ENCODE results near the gene TPSG1.
"Not testable (repeated sequence)": the region's sequence is repeated elsewhere in the genome, so short reads cannot be mapped to it uniquely, and the experiment has no call there.

Gene TPSG1

GRCh38 chr16:1194665-1195392 is 30.2 kb downstream of the TPSG1 start:
- DNase-seq (ENCODE audit: low read depth) = peak; percentile 4

DNA sequence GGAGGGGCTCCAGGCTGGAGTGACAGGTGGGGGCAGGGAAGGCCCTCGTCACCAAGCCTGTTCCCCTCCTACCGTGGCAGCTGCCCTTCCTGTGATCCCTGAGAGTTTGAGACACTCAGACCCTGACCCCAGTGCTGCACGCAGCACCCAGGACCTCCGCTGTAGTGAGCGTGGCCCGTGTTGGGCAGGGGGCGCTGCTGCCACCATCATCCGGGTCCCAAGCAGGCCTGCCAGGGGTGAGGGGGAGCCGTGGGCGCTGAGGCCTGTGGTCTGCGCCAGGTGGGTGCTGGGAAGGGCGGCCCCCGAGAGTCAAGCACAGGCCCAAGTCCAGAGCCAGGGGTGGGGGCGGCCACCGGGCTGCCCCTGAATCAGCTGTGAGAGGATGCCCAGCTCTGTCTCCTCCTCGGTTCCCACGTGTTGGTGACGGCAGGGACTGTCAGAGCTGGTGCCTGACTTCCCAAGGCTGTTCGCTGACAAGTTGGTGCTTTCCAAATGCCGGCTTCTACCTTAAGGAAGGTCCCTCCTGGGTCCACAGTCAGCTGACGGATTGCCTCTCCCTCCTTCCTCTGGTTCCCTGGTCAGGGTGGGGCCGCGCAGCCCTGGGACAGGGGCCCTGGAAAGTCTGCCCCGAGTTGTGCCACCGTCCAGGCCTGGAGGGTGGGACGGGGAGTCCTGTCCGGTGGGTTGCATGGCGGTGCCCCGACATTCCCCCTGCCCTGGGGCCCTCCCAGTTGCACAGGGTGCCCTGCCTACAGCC is 31.1 kb downstream of the TPSG1 start:
- no peak for DNase-seq (ENCODE audit: low read depth)

DNA sequence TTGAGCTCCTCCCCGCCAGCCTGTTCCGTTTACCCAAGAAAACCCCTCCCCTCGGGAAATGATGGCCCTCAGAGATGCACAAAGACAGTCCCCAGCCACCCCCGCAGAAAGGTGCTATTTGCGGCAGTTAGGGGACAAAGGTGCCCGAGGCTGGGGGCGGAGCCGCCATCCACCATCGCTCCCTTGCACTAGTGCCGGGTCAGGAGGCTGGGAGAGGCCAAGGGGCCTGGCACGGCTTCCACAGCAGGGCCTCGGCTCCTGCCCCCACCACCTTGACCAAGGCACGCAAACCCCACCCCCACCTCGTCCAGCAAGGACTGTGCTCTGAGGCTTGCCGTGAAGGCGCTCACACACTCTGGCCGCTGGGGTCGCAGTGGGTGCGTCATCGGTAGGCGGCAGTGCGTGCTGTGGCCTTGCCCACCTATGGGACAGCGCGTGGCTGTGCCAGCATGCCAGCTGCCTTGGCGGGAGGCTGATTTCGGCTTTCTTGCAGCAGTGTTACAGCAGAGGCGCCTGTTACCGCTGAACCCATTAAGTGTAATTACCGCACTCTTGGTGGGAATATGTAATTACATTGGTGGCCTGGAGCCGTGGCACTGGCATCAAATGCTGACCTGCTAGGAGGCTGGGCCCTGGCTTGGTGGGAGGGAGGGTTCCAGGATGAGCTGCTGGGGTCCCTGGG is 31.8 kb downstream of the TPSG1 start:
- DNase-seq (ENCODE audit: low read depth) = no peak

DNA sequence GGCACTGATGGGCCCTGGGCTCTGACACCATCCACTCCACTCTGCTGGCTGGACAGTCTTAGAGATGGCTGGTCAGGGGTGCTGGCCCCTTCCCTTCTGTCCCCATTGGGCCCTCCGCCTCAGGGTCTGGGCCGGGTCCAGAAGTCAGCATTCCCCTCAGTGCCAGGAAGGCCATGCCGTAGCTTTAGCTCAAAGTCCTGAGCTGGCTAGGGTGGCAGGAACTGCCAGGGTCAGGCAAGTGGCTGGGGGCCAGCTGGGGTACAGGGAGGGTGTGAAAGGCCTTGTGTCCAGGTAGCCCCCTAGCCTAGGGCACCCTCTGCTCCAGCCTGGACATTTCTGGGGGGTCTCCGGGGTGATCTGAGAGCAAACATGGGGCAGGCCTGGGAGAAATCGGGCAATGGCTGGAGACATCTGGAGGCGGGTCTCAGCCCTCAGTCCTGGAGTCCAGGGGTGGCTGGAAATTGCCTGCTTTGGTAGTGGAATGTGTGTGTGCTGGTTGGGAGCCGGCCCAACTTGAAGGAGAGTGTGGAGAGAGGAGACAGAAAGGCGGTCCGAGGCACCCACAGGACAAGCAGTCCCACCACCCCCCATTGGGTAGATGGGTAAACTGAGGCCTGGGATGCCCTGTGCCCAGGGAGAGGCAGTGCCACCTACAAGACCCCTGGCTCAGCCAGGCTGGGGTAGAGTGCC is 32.5 kb downstream of the TPSG1 start:
- no peak for DNase-seq (ENCODE audit: low read depth)

DNA sequence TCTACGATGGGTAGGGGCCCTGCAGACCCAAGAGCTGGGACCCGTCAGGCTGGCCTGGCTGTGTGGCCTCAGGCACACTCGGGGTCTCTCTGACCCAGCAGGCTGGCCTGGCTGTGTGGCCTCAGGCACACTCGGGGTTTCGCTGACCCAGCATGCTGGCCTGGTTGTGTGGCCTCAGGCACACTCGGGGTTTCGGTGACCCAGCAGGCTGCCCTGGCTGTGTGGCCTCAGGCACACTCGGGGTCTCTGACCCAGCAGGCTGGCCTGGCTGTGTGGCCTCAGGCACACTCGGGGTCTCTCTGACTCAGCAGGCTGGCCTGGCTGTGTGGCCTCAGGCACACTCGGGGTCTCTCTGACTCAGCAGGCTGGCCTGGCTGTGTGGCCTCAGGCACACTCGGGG is 34.3 kb downstream of the TPSG1 start:
- DNase-seq (ENCODE audit: low read depth) = not testable (repeated sequence)

GRCh38 chr16:1189455-1189854 is 35.6 kb downstream of the TPSG1 start:
- DNase-seq (ENCODE audit: low read depth) = no peak

GRCh38 chr16:1188432-1189189 is 36.5 kb downstream of the TPSG1 start:
- DNase-seq (ENCODE audit: low read depth) = peak; percentile 8

- DNase-seq (ENCODE audit: low read depth) = not testable (repeated sequence)
Measured at GRCh38 chr16:1185460-1186207, 39.4 kb downstream of the TPSG1 start.

DNA sequence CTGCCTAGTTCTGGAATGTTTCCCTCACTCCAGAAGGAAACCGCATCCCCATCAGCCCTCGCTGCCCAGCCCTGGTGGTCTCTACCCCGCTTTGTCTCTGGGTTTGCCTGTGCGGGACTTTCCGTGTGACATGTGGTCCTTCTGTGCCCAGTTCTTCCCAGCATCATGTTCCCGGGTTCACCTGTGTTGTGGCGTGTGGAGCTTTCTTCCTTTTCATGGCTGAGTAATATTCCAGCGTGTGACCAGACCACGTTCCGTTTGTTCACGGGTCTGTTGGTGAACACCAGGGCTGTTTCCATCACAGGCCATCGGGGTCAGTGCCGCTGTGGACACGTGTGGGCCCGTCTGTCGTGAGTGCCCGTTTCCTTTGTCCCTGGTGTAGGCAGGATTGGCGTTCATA is 40.1 kb downstream of the TPSG1 start:
- DNase-seq (ENCODE audit: low read depth) = no peak

- no peak for DNase-seq (ENCODE audit: low read depth)
Measured at GRCh38 chr16:1184156-1184868, 40.8 kb downstream of the TPSG1 start.

DNA sequence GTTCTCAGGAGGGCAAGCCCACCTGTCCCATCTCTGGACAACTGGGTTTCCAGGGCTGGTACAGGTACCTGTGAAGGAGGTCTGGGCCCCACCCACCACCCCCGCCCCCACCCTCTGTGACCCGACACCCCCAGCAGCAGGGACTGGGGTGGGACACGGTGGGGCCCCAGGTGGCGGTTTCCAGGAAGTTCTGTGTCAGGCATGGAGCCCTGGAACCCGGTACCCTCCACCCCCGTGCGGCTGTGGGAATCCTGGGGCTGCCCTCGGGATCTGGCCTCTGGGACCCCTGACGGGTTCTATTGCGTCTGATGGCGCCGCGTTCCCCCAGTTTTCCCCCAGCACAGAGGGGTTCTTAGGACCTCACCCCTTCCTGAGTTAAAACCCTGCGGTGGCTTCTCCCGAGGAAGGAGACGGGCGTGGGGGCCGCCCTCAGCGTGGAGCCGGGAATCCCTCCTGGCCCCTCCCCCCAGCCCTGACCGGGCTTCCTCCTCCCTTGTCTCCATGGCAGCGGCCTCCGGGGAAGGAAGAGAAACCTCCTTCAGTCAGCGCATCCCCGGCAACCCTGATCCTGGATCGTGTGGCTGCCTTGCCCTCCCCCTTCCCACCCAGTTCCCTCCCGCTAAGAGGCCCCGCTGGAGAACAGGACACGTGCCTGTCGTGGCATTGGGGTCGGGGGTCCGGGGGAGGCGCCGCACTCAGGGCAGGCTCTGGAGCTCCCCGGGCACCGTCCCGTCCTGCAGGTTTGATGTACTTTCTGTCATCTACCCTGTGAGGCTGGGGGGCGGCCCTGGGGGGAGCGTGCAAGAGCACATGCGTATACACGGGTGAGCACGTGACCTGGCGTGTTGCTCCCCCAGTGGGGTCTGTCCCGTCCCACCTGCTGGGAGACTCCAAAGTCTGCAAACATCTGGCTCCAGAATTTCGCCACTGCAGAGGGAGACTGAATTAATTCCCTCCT is 41.8 kb downstream of the TPSG1 start:
- no peak for DNase-seq (ENCODE audit: low read depth)

DNA sequence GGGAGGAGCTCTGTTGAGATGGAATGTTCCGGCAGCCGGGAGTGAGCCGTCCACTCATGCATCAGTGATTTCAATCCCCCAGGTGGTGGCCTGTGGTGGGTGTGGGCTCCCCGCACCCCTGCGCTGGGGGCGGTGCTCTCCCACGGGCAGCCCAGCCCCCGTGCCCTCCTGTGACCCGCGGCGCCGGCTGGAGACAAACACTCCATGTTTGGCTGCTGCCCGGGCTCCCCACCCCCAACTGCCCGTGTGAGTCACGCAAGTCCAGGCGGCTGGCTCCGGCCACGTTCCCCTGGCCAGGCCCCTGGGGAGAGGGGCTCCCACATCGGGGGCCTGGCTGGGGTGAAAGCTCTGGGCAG is 42.8 kb downstream of the TPSG1 start:
- no peak for DNase-seq (ENCODE audit: low read depth)

DNA sequence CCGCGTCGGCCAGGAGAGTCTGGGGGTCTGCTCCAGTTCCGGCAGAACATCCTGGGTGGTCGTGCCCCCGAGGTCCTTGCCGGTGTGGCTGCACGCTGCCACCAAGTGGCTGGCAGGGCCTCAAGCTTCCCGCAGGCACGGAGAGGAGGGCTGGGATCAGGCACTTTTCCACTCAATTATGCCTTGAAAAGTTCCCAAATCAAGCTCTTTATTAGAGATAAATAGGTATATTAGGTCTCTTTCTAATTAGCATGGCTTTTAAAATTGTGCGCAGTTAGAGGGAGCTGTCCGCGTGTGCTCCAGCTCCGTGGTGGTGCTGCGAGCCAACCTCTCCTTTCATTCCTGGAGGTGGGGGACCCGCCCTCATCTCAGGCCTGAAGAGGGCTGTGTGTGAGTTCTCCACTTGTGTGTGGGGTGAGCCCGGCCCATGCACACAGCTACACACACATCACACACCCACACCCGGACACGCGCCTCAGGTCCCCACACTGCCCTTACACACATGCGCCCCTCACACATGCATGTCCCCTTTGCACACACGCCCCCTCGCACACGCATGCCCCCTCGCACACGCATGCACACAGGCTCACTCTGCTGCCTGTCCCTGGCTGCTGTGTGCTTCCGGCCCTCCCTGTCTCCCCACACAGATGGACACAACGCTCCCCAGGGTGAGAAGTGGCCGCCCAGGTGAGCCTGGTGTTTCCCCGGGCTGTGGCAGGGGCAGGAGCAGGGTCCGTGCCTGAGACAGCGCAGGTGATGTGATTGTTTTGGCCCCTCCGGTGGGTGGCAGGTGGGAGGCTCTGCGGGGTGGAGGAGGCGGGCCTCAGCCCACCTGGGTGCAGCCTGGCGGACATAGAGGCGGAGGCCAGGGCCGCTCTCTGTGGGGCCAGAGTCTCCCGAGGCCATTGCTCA is 43.4 kb downstream of the TPSG1 start:
- no peak for DNase-seq (ENCODE audit: low read depth)

DNA sequence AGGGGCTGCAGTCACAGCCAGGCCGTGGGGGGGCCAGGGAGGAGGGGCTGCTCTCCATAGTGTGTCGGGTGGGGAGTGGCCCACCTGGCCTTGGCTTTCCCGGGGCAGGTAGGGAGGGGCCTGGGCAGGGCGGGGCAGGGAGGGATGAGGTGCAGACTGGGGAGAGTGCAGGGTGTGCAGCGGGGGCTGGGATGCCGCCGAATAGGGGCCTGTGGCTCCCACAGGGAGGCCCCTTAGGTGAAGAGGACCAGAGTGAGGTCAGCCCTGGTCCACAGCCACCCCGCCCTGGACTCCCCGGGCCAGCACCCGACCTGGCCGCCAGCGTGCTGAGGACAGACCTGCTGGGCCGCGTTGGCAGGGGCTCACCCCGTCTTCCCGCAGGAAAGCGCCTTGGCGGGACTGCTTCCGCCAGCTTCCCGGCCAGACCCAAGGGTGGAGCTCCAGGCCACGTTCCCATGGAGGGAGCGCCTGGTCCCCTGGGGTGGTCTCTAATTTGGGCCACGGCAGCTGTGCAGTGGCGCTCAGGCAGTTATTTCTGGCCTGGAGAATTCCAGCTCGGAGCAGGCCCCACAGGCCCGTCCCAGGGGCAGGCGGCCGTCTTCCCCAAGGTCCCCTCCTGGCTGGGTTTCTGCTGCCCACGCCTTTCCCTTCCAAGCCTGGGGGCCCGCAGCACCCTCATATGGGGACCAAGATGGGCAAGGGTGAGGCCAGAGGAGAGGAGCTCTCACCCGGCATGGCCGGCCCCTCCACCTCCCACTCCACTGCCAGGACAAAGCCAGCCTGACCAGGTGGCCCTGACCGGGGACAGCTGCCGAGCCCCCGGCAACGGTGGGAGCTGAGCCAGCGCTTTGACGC is 44.3 kb downstream of the TPSG1 start:
- DNase-seq (ENCODE audit: low read depth) = no peak

DNA sequence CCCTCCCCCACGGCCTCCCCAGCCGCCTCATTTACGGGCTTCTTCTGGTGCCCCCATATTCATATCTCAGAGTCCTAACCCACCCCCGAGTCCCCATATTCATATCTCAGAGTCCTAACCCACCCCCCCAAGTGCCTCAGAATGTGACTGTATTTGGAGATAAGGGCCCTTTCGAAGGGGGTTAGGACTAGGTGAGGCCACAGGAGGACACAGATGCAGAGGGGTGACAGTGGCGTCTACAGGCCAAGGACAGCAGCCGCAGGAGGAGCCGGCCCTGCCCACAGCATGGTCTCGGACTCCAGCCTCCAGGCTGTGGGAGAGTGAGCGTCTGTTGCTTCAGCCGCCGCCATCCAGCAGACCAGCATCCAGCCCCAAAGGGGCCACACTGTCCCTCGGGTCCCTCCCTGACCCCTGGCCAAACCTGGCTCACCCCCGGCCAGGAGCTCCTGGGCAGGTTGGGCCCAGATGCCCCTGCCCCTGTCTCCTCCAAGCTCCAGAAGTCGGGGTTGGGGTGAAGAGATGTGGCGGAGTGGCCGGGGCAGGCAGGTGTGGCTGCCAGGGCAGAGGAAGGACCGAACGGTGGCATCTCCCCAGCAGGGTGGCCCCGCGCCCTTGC is 46.7 kb downstream of the TPSG1 start:
- DNase-seq (ENCODE audit: low read depth) = no peak

DNA sequence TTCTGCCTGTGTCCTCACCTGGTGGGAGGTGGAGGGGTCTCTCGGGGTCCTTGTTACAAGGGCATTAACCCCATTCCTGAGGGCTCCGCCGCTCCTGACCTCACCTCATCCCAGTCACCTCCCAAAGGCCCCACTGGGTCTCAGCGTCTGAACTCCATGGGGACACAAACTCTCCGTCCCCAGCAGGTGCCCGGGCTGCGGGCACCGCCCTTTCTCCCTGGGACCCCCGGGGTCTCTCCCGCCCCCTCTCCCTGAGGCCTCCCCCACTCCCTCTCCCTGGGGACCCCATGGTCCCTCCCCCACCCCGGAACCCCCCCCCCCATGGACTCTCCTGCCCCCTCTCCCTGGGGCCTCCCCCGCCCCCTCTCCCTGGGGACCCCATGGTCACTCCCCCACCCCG is 47.3 kb downstream of the TPSG1 start:
- DNase-seq (ENCODE audit: low read depth) = no peak

GRCh38 chr16:1177053-1177452 is 48.0 kb downstream of the TPSG1 start:
- DNase-seq (ENCODE audit: low read depth) = no peak
